HG03066 (cell line): ENCODE data around the gene NFRKB.

ENCODE experiments used
- ATAC-seq: cut with Tn5 transposase; IDR thresholded peaks from one replicate; pipeline ENCODE4 v1.9.1; 2021; ENCODE audit warnings: low read depth; ENCODE audit not compliant: unreplicated experiment

Gene NFRKB

DNA sequence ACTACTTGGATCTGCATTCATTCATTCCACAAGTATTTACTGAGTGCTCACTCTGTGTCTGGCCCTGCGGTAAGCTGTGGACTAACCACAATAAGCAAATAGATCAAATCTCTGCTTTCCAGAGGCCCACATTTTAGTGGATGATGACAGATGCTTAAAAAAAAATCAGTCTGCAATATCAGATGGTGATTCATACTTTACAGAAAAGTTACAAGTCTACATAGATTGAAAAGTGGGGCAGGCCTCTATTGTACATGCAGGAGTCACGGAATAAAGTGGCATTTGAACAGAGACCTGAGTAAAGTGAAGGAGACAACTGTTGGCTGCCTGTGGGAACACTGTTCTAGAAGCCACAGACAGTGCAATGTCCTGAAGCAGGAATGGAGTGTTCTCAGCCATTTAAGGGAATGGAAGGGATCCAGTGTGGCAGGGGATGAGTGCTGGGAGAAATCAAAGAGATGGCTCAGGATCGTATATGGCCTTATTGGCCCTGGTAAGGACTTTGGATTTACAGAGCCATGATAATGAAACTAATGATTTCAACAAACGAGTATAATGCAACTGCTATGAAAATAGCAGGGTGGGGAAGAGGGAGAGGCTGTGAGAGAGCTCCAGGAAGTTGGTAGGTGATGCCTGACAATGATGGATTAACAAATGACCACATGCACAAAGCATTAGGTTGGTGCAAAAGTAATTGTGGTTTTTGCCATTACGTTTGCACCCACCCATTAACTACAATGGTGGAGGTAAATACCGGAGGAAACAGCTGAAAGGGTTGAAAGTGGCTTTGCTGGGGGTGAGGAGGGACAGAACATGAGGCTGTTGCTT, 48.7 kb downstream of the NFRKB start:
- no peak for ATAC-seq
